Stomach smooth muscle (tissue), 2 donors: ENCODE measurements around the gene PPP2R2B.
A peak's percentile ranks its signal among the peaks of the same experiment; 100 is the strongest.

Source experiments
- H3K27ac ChIP-seq: one replicate; pipeline ENCODE4 v1.7.0; 2013; ENCODE audit warnings: mild to moderate bottlenecking, low read length, inconsistent platforms
- H3K27me3 ChIP-seq, 2 donors: one replicate each; pipeline ENCODE4 v1.7.0; 2013; ENCODE audit warnings: low read length in 2 of 2; ENCODE audit not compliant: insufficient read depth in 2 of 2, control insufficient read depth in 1 of 2
- H3K36me3 ChIP-seq, 2 donors: one replicate each; pipeline ENCODE4 v1.7.0; 2013; ENCODE audit warnings: low read length in 2 of 2; ENCODE audit not compliant: control insufficient read depth in 2 of 2, insufficient read depth in 2 of 2
- H3K4me1 ChIP-seq: one replicate; pipeline ENCODE4 v1.7.0; 2013; ENCODE audit warnings: low read length; ENCODE audit not compliant: control insufficient read depth, insufficient read depth
- H3K4me3 ChIP-seq, 2 donors: one replicate each; pipeline ENCODE4 v1.7.0; 2013; ENCODE audit warnings: low read length in 2 of 2
- H3K9ac ChIP-seq, 2 donors: one replicate each; pipeline ENCODE4 v1.7.0; 2013; ENCODE audit warnings: low read length in 2 of 2, mild to moderate bottlenecking in 1 of 2
- H3K9me3 ChIP-seq, 2 donors: one replicate each; pipeline ENCODE4 v1.7.0; 2013; ENCODE audit warnings: low read length in 2 of 2; ENCODE audit not compliant: control insufficient read depth in 2 of 2
- donor health status: healthy.
- donor health status: Pancreatic carcinoma.

The PPP2R2B gene

DNA sequence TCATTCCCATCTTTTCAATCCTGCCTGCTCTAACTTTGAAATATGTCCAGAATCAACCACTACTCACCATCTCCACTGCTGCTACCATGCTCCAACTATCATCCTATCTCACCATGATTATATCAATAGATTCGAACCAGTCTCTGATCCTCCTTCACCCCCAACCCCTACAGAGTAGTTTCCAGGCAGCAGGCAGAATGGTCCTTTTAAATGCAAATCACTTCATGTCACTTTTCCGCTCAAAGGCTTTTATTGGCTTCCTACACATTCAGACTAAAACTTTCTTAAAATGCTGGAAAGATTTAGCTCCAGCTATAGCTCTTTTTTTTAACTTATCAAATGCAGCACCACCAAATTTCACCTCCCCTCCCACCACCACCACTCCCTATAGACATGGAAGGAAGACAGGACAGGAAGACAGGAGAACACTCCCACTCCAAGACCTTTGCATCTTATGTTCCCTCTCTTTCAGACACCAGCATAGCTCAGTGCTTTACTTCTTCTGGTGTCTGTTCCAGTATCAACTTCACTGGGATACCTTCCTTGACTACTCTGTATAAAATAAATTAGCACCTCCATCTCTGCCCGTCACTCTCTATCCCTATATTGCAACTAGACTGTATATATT is 9.9 kb upstream of the PPP2R2B start:
- Histone ChIP-seq H3K27me3 (no peaks in the 10 kb centered on the region), H3K36me3 (no peaks in the 10 kb centered on the region), H3K9ac (no peak overlapping the region), H3K4me1 (no peaks in the 10 kb centered on the region), H3K4me3 (no peak overlapping the region), H3K27ac (no peak overlapping the region), H3K9me3 (no peaks in the 10 kb centered on the region)

DNA sequence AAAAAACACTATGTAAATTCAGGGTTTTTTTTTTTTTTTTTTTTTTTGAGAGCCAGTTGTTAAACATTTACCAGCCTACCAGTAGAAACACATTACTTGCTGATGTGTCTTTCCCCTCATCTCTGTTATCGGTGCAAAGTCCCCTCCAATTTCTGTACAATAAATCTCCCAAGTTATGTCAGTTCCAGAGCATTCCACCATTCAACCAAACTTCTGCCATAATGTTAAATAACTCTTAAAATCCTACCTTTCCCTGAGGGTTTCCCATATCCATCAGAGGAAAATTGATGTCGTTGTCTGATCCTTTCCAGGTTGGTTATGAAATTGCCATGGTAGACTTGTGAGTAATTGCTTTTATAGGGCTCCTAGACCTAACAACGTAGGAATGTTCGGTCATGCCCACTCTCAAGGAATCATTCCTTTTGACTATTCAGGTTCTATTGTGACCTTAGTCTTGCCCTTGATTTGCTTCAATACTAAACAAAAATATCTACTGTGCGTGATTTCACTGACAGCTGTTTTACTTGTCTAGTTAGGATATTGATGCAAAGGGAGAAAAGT is 5.6 kb upstream of the PPP2R2B start:
- Histone ChIP-seq H3K9me3 (no peaks in the 10 kb centered on the region), H3K4me3 (no peak overlapping the region), H3K36me3 (no peaks in the 10 kb centered on the region), H3K4me1 (no peaks in the 10 kb centered on the region), H3K27me3 (no peaks in the 10 kb centered on the region), H3K9ac (no peak overlapping the region), H3K27ac (no peak overlapping the region)

DNA sequence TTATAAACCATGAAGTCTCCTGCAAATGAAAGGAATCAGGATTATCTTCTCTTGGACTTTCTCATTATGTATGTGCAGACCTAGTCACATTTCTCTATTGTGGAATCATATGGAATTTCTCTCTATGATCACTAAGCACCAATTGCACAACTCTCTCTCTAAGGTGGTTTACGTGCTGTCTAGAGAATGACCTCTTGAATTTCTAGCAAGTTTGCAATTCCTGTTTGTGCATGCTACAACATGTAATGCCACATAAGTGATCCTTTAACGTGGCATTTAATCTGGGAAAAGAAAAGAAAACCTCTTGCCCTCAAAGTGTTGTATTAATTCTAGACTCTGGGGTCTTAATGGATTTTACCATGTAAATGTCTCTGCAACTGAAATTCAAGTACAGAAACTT is 5.0 kb upstream of the PPP2R2B start:
- Histone ChIP-seq H3K4me3 (no peak overlapping the region), H3K27me3 (peaks cover 0 to 2% of the 10 kb centered on the region in 2 donors), H3K9ac (no peak overlapping the region), H3K36me3 (no peaks in the 10 kb centered on the region), H3K27ac (no peak overlapping the region), H3K4me1 (peaks cover 4% of the 10 kb centered on the region), H3K9me3 (no peaks in the 10 kb centered on the region)

DNA sequence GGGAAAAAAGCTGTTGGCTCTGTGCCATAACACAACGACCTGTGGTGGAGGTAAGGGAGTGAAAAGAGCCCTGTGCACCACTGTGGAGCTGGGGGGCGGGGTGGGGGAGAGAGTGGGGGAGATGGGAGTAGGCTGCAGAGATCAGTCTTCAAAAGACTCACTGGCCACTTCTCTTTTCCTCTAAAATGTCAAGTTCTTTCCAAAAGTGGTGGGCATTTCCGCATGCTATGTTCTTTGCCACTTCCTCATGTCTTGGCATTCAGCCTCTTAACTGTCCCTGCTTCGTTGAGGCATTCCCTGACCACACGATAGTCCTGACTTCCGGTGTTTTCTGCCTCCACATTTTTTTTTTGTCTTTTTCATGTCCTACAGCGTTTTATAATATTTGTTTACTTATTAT is 2.4 kb upstream of the PPP2R2B start:
- peaks cover 4 to 19% of the 10 kb centered on the region in 2 donors for H3K27me3 ChIP-seq
- no peaks in the 10 kb centered on the region for H3K36me3 ChIP-seq
- H3K9ac ChIP-seq, result no peak overlapping the region
- peaks cover 13% of the 10 kb centered on the region for H3K4me1 ChIP-seq
- H3K27ac ChIP-seq, result no peak overlapping the region
- no peaks in the 10 kb centered on the region for H3K9me3 ChIP-seq
- H3K4me3 ChIP-seq, result no peak overlapping the region

DNA sequence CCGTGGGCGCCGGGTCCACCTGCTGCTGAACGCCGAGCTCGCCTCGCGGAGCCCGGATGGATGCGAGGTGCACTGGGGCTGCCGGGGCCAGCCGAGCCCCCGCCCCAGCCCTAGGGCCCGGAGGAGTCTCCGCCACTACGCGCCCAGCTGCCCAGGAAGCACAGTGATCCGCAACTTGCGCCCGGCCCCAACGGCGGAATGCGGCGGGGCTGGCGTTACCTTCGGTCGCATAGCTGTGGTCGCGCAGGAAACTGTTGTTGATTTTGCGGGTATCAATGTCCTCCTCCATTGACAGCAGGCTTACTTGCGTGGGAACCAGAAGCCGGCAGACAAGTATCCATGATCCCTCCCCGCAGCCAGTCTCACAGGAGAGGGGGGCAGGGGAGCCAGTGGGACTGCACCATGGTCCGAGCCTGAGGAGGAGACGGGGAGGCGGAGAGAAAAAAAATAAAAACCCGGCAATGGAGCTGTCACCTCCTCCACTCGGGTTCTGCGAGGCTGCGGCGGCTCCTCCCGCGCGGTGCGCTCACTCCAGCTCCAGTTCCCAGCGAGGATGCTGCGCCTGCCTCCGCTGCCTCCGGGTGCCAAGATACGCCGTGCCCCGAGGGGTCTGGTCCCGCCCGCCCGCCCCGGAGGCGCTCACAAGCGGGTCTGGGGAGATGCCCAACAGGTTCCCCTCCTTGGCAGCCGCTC is 628 bp downstream of the PPP2R2B start:
- H3K4me1 ChIP-seq, result peaks cover 13% of the 10 kb centered on the region
- H3K4me3 ChIP-seq, result peak overlapping the region; percentile 63 to 69
- H3K27ac ChIP-seq, result no peak overlapping the region

DNA sequence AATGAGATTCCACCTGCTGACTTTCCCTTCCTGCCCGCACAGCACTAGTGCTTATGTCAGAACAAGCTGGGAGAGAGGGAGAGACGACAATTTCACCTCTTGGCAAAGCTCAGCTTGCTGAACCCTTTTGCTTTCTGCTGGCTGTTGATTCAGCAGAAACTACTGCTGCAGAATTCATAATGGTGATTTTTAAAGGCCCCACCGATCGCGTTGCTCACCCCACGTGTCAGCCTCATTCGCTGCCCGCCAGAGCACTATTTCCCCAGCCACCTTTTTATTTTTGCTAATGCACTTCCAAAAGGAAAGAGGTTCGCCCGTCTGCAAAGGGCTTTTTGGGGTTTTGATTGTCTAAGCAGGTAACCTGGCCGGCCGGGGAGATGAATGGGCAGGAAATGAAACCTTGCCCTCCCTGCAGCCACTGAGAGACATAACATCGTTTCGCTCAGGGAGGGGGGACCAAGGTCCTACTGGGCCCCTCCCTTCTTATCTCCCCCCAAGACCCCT is 1.3 kb downstream of the PPP2R2B start:
- H3K4me1 ChIP-seq, result peaks cover 13% of the 10 kb centered on the region
- H3K27ac ChIP-seq, result no peak overlapping the region
- peak overlapping the region; percentile 63 to 69 for H3K4me3 ChIP-seq
- H3K36me3 ChIP-seq, result no peaks in the 10 kb centered on the region
- no peaks in the 10 kb centered on the region for H3K9me3 ChIP-seq
- no peak overlapping the region for H3K9ac ChIP-seq
- peaks cover 4 to 23% of the 10 kb centered on the region in 2 donors for H3K27me3 ChIP-seq

More for the DNA sequence above, 628 bp downstream of the PPP2R2B start:
- Histone ChIP-seq H3K36me3 (no peaks in the 10 kb centered on the region), H3K9ac (no peak overlapping the region), H3K27me3 (peaks cover 4 to 23% of the 10 kb centered on the region in 2 donors), H3K9me3 (no peaks in the 10 kb centered on the region)

DNA sequence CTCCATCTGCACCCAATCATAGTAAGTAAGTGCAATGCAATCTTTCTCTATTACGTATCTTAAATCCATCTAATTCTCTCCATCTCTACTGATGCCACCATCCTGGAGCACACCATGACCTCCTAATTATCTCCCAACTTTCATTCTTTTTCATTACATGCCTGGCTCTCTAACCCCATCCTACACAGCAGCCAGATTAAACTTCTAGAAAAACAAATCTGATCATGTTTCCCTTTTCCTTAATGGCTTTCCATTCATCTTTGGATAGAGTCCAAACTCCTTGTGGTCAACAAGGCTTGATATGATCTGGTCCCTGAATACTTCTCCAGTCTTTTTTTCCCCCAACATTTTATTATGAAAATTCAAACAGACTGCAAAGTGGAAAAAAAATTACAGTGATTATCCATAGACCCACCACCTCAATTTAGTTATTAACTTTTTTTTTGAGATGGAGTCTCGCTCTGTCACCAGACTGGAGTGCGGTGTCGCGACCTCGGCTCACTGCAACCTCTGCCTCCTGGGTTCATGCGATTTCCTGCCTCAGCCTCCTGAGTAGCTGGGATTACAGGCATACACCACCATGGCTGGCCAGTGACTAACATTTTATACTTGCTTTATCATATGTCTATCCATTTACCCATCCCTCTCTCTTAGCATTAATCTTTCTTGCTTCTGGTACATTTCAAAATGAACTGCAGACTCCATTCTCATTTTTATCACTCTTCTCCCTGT is 5.2 kb downstream of the PPP2R2B start:
- Histone ChIP-seq H3K4me1 (peaks cover 7% of the 10 kb centered on the region), H3K9me3 (no peaks in the 10 kb centered on the region), H3K27me3 (peaks cover 2 to 23% of the 10 kb centered on the region in 2 donors), H3K4me3 (no peak overlapping the region), H3K36me3 (no peaks in the 10 kb centered on the region), H3K27ac (no peak overlapping the region), H3K9ac (no peak overlapping the region)

DNA sequence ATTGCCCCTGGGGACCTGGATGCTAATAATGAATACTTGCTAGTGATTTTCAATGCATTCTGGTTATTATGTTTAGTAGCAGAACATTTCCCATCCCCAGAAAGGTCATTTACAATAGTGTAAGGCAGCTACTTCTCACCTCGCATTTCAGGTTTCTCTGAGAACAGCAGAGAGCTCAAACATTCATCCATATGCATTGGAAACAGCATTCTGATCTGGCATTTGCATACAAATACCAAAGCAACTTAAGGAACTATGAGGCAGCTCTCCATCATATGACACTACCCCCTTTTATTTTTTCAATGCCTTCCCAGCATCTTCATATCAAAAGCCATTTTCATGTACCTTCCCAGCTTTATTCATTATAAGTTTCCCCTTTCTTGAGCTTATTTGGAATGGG is 6.4 kb downstream of the PPP2R2B start:
- Histone ChIP-seq H3K4me3 (no peak overlapping the region), H3K27ac (no peak overlapping the region), H3K9ac (no peak overlapping the region), H3K4me1 (no peaks in the 10 kb centered on the region), H3K36me3 (no peaks in the 10 kb centered on the region), H3K9me3 (no peaks in the 10 kb centered on the region), H3K27me3 (peaks cover 2 to 14% of the 10 kb centered on the region in 2 donors)

DNA sequence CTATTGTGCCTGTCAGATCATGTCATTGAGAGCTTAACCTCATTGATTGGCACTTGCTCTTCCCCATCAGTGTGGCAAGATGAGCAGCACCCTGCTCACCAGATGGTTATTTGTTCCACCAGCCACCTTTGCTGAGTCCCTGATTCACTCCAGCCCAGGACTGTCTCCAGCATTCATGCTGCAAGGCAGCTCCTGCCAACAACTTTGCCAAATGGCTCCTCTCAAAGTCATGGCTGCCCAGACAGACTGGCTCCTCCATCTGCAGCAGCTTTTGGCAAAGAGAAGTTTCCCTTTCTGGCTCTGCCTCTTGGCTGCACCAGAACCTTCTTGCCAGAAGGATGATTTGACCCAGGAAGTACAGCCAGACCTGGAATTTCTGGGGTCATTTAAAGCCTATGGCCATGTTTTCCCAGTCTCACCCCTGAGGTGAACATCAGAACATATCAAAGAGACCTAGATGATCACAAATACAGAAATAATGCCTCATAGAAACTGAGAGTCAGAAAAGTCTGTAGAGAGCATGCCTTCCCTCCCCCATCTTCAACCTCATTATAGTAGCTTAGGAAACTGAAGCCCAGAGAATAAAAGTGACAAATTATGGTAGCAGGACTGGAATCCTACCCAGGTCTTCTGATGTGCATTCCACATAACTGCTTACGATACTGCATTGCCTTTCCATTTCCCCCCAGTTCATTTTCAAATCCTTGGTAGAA is 10.4 kb downstream of the PPP2R2B start:
- no peaks in the 10 kb centered on the region for H3K4me1 ChIP-seq
- H3K9ac ChIP-seq, result no peak overlapping the region
- no peaks in the 10 kb centered on the region for H3K9me3 ChIP-seq
- H3K36me3 ChIP-seq, result no peaks in the 10 kb centered on the region
- no peaks in the 10 kb centered on the region for H3K27me3 ChIP-seq
- H3K4me3 ChIP-seq, result no peak overlapping the region
- no peak overlapping the region for H3K27ac ChIP-seq

DNA sequence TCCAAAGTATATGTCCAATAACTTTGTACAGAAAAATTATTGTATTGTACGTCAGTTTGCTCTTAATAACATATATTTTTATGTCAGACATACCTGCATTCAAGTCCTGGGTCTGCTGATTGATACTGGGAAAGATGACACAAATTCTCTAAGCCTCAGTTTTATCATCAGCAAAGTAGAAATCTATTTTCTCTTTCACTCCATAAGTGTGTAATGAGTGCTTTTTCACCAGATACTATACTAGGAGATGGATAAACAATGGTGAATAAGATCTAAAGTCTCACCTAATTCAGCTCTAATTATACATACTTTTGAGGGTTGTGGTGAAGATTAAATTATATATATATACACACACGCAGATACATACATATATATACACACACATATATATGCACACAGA is 12.3 kb downstream of the PPP2R2B start:
- Histone ChIP-seq H3K9me3 (no peaks in the 10 kb centered on the region), H3K27me3 (no peaks in the 10 kb centered on the region), H3K27ac (no peak overlapping the region), H3K4me1 (no peaks in the 10 kb centered on the region), H3K4me3 (no peak overlapping the region), H3K36me3 (no peaks in the 10 kb centered on the region), H3K9ac (no peak overlapping the region)
